ENCODE results near the gene NEIL3.

The NEIL3 gene

DNA sequence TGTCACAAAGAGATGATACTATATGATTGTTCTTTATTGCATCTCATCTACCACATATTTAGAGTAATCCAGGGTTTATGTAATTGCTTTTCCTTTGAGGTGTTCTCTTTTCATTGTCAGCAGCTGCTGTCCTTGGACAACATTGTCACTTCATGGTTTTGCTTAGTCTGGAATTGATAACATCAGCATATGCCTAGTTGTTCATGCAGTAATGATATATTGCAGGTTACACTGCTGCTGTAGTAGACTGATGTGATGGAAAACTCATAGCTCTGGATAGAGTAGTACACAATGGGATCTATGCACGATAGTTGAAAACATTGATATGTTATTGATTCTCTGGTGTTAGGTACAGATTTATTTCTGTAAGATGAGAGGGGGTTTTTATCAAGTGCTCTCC, 13.7 kb downstream of the NEIL3 start:
- no peak for DNase-seq (ENCODE audit: extremely low read depth, low read depth)
- no peak overlapping the region for H3K4me3 ChIP-seq (replicated peaks; ENCODE audit: low read depth, low read length)
- TF ChIP-seq, protein P1, sequence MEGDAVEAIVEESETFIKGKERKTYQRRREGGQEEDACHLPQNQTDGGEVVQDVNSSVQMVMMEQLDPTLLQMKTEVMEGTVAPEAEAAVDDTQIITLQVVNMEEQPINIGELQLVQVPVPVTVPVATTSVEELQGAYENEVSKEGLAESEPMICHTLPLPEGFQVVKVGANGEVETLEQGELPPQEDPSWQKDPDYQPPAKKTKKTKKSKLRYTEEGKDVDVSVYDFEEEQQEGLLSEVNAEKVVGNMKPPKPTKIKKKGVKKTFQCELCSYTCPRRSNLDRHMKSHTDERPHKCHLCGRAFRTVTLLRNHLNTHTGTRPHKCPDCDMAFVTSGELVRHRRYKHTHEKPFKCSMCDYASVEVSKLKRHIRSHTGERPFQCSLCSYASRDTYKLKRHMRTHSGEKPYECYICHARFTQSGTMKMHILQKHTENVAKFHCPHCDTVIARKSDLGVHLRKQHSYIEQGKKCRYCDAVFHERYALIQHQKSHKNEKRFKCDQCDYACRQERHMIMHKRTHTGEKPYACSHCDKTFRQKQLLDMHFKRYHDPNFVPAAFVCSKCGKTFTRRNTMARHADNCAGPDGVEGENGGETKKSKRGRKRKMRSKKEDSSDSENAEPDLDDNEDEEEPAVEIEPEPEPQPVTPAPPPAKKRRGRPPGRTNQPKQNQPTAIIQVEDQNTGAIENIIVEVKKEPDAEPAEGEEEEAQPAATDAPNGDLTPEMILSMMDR (IDR thresholded peaks at IDR 0.05; ENCODE audit: low read depth, low read length, missing control alignments) = no peak

DNA sequence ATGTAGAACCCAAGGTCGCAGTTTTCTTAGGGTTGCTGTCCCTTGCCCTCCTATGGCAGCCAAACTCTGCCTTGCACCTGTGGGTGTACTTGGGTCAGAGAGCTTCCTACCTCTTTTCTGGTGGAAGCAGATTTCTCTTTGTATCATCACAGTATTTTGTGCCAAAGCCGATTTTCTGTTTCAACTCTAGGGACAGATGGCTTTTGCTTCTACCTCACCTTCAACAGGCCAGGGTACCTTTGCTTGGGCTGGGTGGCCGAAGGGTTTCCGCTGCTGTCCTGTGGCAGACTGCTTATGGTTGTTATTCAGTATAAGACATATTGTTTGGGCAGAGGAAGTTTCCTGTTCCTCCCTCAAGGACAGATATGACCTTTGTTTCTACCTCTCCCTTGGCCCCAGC, 22.4 kb downstream of the NEIL3 start:
- no peak overlapping the region for H3K4me3 ChIP-seq (replicated peaks; ENCODE audit: low read depth, low read length)
- DNase-seq (ENCODE audit: extremely low read depth, low read depth) = no peak
- TF ChIP-seq, protein P1 (IDR thresholded peaks at IDR 0.05; ENCODE audit: low read depth, low read length, missing control alignments) = no peak

DNA sequence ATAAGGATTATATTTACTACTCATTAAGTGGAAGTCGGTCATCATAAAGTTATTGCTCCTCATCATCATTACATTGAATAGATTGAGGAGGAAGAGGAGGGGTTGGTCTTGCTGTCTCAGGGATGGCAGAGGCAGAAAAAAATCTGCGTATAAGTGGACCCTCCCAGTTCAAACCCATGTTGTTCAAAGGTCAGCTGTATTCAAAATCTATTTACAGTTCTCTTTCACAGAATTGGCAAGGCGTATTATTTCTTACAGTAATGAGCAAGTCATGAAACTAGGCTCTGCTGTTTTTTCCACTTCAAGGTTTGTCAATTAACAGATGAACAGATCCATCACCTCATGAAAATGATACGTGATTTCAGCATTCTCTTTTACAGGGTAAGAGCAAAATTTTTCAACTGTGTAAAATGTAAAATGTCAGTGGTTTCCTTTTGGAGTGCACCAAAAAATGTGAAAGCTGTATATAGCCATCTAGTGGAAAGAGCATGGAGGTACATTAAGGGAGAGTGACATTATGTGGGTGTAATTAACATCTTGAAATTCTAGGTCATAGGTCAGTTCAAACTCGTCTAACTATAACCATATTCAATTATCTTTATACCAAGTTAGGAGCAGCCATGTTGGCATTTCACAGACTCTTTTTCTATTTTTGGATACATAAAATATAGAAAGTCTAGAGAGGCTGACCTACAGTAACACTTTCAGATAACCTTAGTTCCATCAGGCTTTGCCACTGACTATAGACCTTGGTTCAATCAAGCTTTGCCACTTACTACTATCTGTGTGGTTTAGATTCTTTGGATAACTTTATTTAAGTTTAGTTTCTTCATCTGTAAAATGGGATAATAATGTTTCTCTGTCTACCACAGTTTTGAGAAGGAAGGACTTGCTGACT, 30.1 kb downstream of the NEIL3 start:
- DNase-seq (ENCODE audit: extremely low read depth, low read depth) = peak; percentile 16
- TF ChIP-seq, protein P1 (IDR thresholded peaks at IDR 0.05; ENCODE audit: low read depth, low read length, missing control alignments) = peak; percentile 49
- H3K4me3 ChIP-seq (replicated peaks; ENCODE audit: low read depth, low read length) = no peak overlapping the region

DNA sequence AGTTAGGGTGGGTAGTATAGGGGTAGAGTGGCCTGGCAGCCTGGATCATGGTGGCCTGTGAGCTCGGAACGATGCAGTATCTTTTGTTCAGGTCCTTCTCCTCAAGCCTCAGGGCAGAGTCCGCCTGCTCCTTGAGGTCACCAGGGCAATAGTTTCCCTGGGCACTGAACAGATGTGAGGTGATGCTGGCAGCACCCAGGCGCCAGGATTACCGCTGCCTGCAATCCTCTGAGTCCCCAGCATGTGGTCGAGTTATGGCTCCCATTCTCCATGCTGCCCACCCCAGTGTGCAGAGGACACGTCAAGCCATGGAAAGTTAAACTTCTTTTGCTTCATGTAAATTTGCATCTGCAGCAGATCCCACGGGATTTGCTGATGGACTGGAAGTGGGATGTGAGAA, 38.7 kb downstream of the NEIL3 start:
- no peak for DNase-seq (ENCODE audit: extremely low read depth, low read depth)
- H3K4me3 ChIP-seq (replicated peaks; ENCODE audit: low read depth, low read length) = no peak overlapping the region
- TF ChIP-seq, protein P1 (IDR thresholded peaks at IDR 0.05; ENCODE audit: low read depth, low read length, missing control alignments) = no peak

DNA sequence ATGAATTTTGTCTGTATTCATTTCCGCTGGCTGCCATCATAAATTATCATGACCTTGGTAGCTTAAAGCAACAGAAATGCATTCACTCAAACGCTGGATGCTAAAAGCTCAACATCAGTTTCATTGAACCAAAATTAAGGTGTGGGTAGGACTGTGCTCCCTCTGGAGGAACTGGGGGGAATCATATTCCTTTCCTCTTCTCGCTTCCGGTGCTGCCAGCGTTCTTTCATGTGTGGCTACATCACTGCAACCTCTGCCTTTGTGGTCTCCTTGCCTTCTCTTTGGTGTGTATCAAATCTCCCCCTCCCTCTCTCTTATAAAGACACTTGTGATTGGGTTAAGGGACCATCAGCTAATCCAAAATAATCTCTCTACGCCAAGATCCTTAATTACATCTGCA, 39.5 kb downstream of the NEIL3 start:
- H3K4me3 ChIP-seq (replicated peaks; ENCODE audit: low read depth, low read length) = no peak overlapping the region
- no peak for DNase-seq (ENCODE audit: extremely low read depth, low read depth)
- TF ChIP-seq, protein P1 (IDR thresholded peaks at IDR 0.05; ENCODE audit: low read depth, low read length, missing control alignments) = no peak

DNA sequence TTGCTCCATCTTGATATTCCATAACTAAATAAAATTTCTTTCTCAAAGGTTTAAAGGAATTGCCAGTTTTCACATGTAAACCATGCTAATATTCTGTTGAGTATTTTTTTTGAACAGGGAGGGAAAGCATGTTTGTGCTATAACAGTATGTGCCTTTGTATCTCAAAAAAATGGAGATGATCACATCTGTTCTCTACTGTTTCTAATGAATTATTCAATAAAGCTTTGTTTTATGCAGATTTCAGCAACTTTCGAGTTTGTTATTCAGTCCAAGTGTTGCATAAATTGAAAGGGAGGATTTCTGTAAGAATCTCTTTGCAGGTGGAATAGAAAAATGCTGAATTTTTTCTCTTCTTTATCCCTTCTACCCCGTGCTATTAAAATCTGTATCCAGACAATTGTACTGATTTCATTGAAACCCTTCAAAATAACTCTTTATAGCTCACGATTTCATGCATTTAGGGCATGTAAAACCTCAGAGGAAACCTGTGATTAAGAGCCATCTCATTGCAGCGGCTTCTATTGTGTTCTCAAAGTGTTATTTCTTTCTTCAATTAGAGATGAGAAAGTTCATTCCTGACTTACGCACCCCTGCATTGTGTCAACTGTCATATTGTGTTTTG, 42.1 kb downstream of the NEIL3 start:
- TF ChIP-seq, protein P1 (IDR thresholded peaks at IDR 0.05; ENCODE audit: low read depth, low read length, missing control alignments) = no peak
- no peak overlapping the region for H3K4me3 ChIP-seq (replicated peaks; ENCODE audit: low read depth, low read length)
- no peak for DNase-seq (ENCODE audit: extremely low read depth, low read depth)

Measured in HFF-Myc (cell line).